ENCODE results near the gene F7. TPM values are rescaled to one million over a fixed set of nuclear protein-coding genes. Genes with fewer than 3 reads are reported as not detected.

Gene F7
- total RNA-seq, 2 experiments from 2014 or later = 0.20 to 0.45 TPM

DNA sequence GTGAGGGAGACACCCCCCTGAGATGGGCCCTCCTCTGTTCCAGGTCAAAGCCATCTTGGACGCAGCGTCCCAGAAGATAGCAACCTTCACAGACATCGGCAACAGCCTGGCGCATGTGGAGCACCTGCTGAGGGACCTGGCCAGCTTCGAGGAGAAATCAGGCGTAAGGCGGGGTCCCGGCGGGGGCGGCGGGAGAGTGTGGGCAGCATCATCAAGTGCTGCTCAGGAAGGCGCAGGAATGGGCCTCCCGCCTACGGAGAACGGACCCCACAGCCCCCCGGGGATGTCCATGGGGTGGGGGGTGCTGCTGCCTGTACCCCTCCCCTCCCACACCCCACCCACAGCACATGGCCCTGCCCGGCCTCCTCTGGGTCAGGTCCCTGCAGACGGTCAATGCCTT is 31.2 kb upstream of the F7 start:
- Mint-ChIP-seq H3K36me3 (ENCODE audit: low read depth) (peaks cover 17% of the 10 kb centered on the region), H3K9me3 (peaks cover 3% of the 10 kb centered on the region), H3K4me3 (no peak overlapping the region), H3K27me3 (no peaks in the 10 kb centered on the region), H3K4me1 (ENCODE audit: low read depth) (no peaks in the 10 kb centered on the region), H3K27ac (no peak overlapping the region)
- no peak for ATAC-seq
- TF ChIP-seq, protein P1, sequence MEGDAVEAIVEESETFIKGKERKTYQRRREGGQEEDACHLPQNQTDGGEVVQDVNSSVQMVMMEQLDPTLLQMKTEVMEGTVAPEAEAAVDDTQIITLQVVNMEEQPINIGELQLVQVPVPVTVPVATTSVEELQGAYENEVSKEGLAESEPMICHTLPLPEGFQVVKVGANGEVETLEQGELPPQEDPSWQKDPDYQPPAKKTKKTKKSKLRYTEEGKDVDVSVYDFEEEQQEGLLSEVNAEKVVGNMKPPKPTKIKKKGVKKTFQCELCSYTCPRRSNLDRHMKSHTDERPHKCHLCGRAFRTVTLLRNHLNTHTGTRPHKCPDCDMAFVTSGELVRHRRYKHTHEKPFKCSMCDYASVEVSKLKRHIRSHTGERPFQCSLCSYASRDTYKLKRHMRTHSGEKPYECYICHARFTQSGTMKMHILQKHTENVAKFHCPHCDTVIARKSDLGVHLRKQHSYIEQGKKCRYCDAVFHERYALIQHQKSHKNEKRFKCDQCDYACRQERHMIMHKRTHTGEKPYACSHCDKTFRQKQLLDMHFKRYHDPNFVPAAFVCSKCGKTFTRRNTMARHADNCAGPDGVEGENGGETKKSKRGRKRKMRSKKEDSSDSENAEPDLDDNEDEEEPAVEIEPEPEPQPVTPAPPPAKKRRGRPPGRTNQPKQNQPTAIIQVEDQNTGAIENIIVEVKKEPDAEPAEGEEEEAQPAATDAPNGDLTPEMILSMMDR (IDR thresholded peaks at IDR 0.05) = no peak
- intact Hi-C loops (cut with micrococcal nuclease) = no loop called here
- DNase-seq = no peak
- CTCF ChIA-PET = no interaction called here
- POLR2A ChIA-PET = no interaction called here

- no peak for DNase-seq
- H3K4me1 Mint-ChIP-seq (ENCODE audit: low read depth) = no peaks in the 10 kb centered on the region
- peaks cover 3% of the 10 kb centered on the region for H3K9me3 Mint-ChIP-seq
- H3K27ac Mint-ChIP-seq = no peak overlapping the region
- TF ChIP-seq, protein P1 (IDR thresholded peaks at IDR 0.05) = no peak
- H3K36me3 Mint-ChIP-seq (ENCODE audit: low read depth) = peaks cover 17% of the 10 kb centered on the region
- H3K4me3 Mint-ChIP-seq = no peak overlapping the region
- H3K27me3 Mint-ChIP-seq = no peaks in the 10 kb centered on the region
- CTCF ChIA-PET = no interaction called here
- no peak for ATAC-seq
- POLR2A ChIA-PET = no interaction called here
- intact Hi-C loops (cut with micrococcal nuclease) = no loop called here
Observed at GRCh38 chr13:113074876-113075275, 30.7 kb upstream of the F7 start.

DNA sequence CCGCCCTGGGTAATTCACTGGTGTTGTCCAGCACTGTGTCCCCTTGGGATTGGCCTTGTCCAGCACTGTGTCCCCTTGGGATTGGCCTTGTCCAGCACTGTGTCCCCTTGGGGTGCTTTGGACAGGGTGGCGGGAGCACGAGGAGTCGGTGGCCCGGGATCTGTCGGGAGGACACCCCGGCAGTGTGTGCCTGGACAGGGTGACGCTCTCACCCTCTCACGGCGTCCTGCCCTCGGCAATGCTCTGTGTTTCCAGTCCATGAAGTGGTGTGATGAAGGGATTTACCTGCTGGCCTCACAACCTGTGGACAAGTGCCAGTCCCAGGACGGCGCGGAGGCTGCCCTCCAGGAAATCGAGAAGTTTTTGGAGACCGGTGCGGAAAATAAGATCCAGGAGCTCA is 29.9 kb upstream of the F7 start:
- DNase-seq (no peak), ATAC-seq (no peak)
- H3K36me3 Mint-ChIP-seq (ENCODE audit: low read depth) = peaks cover 12% of the 10 kb centered on the region
- H3K4me1 Mint-ChIP-seq (ENCODE audit: low read depth) = no peaks in the 10 kb centered on the region
- CTCF ChIA-PET = no interaction called here
- H3K27ac Mint-ChIP-seq = no peak overlapping the region
- H3K4me3 Mint-ChIP-seq = no peak overlapping the region
- intact Hi-C loops (cut with micrococcal nuclease) = no loop called here
- no peaks in the 10 kb centered on the region for H3K27me3 Mint-ChIP-seq
- POLR2A ChIA-PET = no interaction called here
- TF ChIP-seq, protein P1 (IDR thresholded peaks at IDR 0.05) = no peak
- peaks cover 3% of the 10 kb centered on the region for H3K9me3 Mint-ChIP-seq

GRCh38 chr13:113076681-113077401 is 28.8 kb upstream of the F7 start:
- Mint-ChIP-seq H3K4me3 (no peak overlapping the region), H3K27me3 (no peaks in the 10 kb centered on the region), H3K4me1 (ENCODE audit: low read depth) (no peaks in the 10 kb centered on the region), H3K27ac (no peak overlapping the region), H3K9me3 (no peaks in the 10 kb centered on the region), H3K36me3 (ENCODE audit: low read depth) (peaks cover 2% of the 10 kb centered on the region)
- ATAC-seq (no peak), DNase-seq (no peak)
- ChIA-PET CTCF (no interaction called here), POLR2A (no interaction called here)
- intact Hi-C loops (cut with micrococcal nuclease) = no loop called here
- TF ChIP-seq, protein P1 (IDR thresholded peaks at IDR 0.05) = no peak

DNA sequence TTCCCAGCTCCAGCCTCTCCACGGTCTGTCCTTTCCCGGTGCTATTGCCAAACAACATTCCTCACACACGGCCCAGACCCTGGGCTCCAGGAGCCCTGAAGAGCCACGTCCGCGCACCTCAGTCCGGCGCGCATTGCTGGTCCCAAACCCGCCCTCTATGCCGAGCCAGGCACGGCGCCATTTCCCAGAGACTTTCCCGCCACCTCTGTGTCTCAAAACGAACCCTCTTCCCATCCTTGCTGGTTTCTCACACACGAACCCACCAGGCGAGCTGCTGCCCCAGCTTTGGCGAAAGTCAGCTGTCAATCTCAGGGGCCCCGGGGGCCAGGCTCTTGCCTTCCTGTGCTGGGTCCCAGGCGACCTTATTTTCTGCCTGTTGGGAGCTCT is 28.0 kb upstream of the F7 start:
- H3K4me1 Mint-ChIP-seq (ENCODE audit: low read depth) = no peaks in the 10 kb centered on the region
- ATAC-seq (no peak), DNase-seq (no peak)
- H3K4me3 Mint-ChIP-seq = no peak overlapping the region
- TF ChIP-seq, protein P1 (IDR thresholded peaks at IDR 0.05) = no peak
- H3K27me3 Mint-ChIP-seq = no peaks in the 10 kb centered on the region
- H3K36me3 Mint-ChIP-seq (ENCODE audit: low read depth) = peaks cover 2% of the 10 kb centered on the region
- ChIA-PET POLR2A (no interaction called here), CTCF (interaction anchor here (1.1 kb wide), 1 partner anchor 10 kb away, joined by 3 read pairs; no protein-coding TSS in a partner anchor)
- H3K9me3 Mint-ChIP-seq = no peaks in the 10 kb centered on the region
- intact Hi-C loops (cut with micrococcal nuclease) = no loop called here
- no peak overlapping the region for H3K27ac Mint-ChIP-seq

Measured in activated CD8-positive, alpha-beta T cell treated with anti-CD3 and anti-CD28 coated beads for 36 hours (primary cell).